ENCODE results near the gene ZFP64.

ZFP64 gene

GRCh38 chr20:52105442-52106422 is 85.8 kb downstream of the ZFP64 start:
- CTCF ChIA-PET, result interaction anchor here (0.5 to 1.7 kb wide), 11 partner anchors 9 to 1445 kb away, joined by 3 to 10 read pairs (median 3); no protein-coding TSS in a partner anchor
- TF ChIP-seq ZNF629 (tag by site-specific recombination; IDR thresholded peaks at IDR 0.05) (peak; percentile 4), ZBTB17 (tag by site-specific recombination; IDR thresholded peaks at IDR 0.05) (no peak), ZNF140 (tag by site-specific recombination; IDR thresholded peaks at IDR 0.05) (no peak), ZIC2 (tag by site-specific recombination; IDR thresholded peaks at IDR 0.05) (no peak; the same call in 1 of the 2 replicates), KLF8 (tag by site-specific recombination; IDR thresholded peaks at IDR 0.05) (no peak; the same call in 1 of the 2 replicates), ZNF558 (tag by site-specific recombination; IDR thresholded peaks at IDR 0.05) (no peak), ZNF596 (tag by site-specific recombination; IDR thresholded peaks at IDR 0.05) (no peak; the same call in 1 of the 2 replicates), ZFP41 (tag by site-specific recombination; IDR thresholded peaks at IDR 0.05; ENCODE audit: borderline replicate concordance) (no peak), ZNF571 (tag by site-specific recombination; IDR thresholded peaks at IDR 0.05) (no peak), ZNF211 (tag by site-specific recombination; IDR thresholded peaks at IDR 0.05; ENCODE audit: low read depth) (no peak), ZNF610 (tag by site-specific recombination; IDR thresholded peaks at IDR 0.05; ENCODE audit: borderline replicate concordance) (peak; percentile 9; the same call in 1 of the 2 replicates), ZNF747 (tag by site-specific recombination; IDR thresholded peaks at IDR 0.05) (no peak), OSR2 (tag by site-specific recombination; IDR thresholded peaks at IDR 0.05) (peak; percentile 88), ZNF600 (tag by site-specific recombination; IDR thresholded peaks at IDR 0.05) (peak; percentile 43; the same call in 1 of the 2 replicates), GLIS2 (tag by site-specific recombination; IDR thresholded peaks at IDR 0.05) (peak; percentile 10; the same call in 1 of the 2 replicates), KLF17 (tag by site-specific recombination; IDR thresholded peaks at IDR 0.05) (no peak), PRDM1 (tag by site-specific recombination; IDR thresholded peaks at IDR 0.05) (no peak), IKZF3 (tag by site-specific recombination; IDR thresholded peaks at IDR 0.05) (no peak), ZBTB20 (tag by site-specific recombination; IDR thresholded peaks at IDR 0.05) (peak; percentile 99), ZNF223 (tag by site-specific recombination; IDR thresholded peaks at IDR 0.05) (no peak), KLF10 (tag by site-specific recombination; IDR thresholded peaks at IDR 0.05) (peak; percentile 18; the same call in 1 of the 2 replicates), ZNF155 (tag by site-specific recombination; IDR thresholded peaks at IDR 0.05) (no peak), KLF7 (tag by site-specific recombination; IDR thresholded peaks at IDR 0.05; ENCODE audit: borderline replicate concordance) (no peak; the same call in 1 of the 2 replicates), SETDB1 (IDR thresholded peaks at IDR 0.05; ENCODE audit: insufficient read length, low read length) (no peak), YY2 (tag by site-specific recombination; IDR thresholded peaks at IDR 0.05) (no peak)
- TF ChIP-seq, protein P1, sequence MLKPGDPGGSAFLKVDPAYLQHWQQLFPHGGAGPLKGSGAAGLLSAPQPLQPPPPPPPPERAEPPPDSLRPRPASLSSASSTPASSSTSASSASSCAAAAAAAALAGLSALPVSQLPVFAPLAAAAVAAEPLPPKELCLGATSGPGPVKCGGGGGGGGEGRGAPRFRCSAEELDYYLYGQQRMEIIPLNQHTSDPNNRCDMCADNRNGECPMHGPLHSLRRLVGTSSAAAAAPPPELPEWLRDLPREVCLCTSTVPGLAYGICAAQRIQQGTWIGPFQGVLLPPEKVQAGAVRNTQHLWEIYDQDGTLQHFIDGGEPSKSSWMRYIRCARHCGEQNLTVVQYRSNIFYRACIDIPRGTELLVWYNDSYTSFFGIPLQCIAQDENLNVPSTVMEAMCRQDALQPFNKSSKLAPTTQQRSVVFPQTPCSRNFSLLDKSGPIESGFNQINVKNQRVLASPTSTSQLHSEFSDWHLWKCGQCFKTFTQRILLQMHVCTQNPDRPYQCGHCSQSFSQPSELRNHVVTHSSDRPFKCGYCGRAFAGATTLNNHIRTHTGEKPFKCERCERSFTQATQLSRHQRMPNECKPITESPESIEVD (tag by site-specific recombination; IDR thresholded peaks at IDR 0.05), result no peak; the same call in 1 of the 2 replicates
- TF ChIP-seq, protein P2, sequence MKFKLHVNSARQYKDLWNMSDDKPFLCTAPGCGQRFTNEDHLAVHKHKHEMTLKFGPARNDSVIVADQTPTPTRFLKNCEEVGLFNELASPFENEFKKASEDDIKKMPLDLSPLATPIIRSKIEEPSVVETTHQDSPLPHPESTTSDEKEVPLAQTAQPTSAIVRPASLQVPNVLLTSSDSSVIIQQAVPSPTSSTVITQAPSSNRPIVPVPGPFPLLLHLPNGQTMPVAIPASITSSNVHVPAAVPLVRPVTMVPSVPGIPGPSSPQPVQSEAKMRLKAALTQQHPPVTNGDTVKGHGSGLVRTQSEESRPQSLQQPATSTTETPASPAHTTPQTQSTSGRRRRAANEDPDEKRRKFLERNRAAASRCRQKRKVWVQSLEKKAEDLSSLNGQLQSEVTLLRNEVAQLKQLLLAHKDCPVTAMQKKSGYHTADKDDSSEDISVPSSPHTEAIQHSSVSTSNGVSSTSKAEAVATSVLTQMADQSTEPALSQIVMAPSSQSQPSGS (tag by site-specific recombination; IDR thresholded peaks at IDR 0.05; ENCODE audit: low read depth), result no peak
- TF ChIP-seq, protein P3, sequence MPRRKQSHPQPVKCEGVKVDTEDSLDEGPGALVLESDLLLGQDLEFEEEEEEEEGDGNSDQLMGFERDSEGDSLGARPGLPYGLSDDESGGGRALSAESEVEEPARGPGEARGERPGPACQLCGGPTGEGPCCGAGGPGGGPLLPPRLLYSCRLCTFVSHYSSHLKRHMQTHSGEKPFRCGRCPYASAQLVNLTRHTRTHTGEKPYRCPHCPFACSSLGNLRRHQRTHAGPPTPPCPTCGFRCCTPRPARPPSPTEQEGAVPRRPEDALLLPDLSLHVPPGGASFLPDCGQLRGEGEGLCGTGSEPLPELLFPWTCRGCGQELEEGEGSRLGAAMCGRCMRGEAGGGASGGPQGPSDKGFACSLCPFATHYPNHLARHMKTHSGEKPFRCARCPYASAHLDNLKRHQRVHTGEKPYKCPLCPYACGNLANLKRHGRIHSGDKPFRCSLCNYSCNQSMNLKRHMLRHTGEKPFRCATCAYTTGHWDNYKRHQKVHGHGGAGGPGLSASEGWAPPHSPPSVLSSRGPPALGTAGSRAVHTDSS (tag by site-specific recombination; IDR thresholded peaks at IDR 0.05), result no peak
- TF ChIP-seq, protein P4, sequence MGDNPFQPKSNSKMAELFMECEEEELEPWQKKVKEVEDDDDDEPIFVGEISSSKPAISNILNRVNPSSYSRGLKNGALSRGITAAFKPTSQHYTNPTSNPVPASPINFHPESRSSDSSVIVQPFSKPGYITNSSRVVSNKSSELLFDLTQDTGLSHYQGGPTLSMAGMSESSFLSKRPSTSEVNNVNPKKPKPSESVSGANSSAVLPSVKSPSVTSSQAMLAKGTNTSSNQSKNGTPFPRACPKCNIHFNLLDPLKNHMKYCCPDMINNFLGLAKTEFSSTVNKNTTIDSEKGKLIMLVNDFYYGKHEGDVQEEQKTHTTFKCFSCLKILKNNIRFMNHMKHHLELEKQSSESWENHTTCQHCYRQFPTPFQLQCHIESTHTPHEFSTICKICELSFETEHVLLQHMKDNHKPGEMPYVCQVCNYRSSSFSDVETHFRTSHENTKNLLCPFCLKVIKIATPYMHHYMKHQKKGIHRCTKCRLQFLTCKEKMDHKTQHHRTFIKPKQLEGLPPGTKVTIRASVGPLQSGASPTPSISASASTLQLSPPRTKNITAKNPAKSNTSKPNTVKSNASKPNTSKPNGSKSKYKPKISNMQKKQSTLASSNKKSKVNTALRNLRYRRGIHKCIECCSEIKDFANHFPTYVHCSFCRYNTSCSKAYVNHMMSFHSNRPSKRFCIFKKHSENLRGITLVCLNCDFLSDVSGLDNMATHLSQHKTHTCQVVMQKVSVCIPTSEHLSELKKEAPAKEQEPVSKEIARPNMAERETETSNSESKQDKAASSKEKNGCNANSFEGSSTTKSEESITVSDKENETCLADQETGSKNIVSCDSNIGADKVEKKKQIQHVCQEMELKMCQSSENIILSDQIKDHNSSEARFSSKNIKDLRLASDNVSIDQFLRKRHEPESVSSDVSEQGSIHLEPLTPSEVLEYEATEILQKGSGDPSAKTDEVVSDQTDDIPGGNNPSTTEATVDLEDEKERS (tag by site-specific recombination; IDR thresholded peaks at IDR 0.05), result no peak

More at GRCh38 chr20:52105442-52106422, 85.8 kb downstream of the ZFP64 start:
- no peaks in the 10 kb centered on the region; a peak in 1 of 3 replicates for H3K36me3 ChIP-seq (ENCODE audit: control insufficient read depth in 2 of 2, insufficient read depth in 1 of 2, low read length in 2 of 2)
- POLR2A ChIA-PET, result interaction anchor here (0.6 to 1.4 kb wide), 3 partner anchors 74 to 86 kb away, joined by 3 to 6 read pairs (median 3); partner anchors contain the start of gene ZFP64
- H3K4me1 ChIP-seq (ENCODE audit: control insufficient read depth, insufficient read depth, low read length), result no peaks in the 10 kb centered on the region
- H3K4me3 ChIP-seq (ENCODE audit: low read depth, low read length), result peak overlapping the region; percentile 53
- no peaks in the 10 kb centered on the region for H3K9me3 ChIP-seq (ENCODE audit: control insufficient read depth, insufficient read depth, low read depth, low read length)
- H3K27ac ChIP-seq (ENCODE audit: extremely low read depth, low read depth, low read length), result peak overlapping the region; percentile 93; the same call in 1 of the 2 replicates

Data from HEK293 (cell line).